H1 (cell line): ENCODE data around the gene IDI2. TPM values are rescaled to one million over a fixed set of nuclear protein-coding genes. Genes with fewer than 3 reads are reported as not detected.

Experiments
- ATF3 ChIP-seq: IDR thresholded peaks from 2 replicates; pipeline ENCODE4 v1.6.1; 2011; ENCODE audit warnings: low read depth, mild to moderate bottlenecking, low read length; ENCODE audit not compliant: insufficient read depth
- CBX8 ChIP-seq: fragments of 300-800, 300-1000 bp; sonication (generic); IDR thresholded peaks from 2 replicates; pipeline ENCODE4 v1.7.1; 2016; ENCODE audit warnings: low read depth, low read length, borderline replicate concordance
- CTCF ChIP-seq, 3 experiments: IDR thresholded peaks; 1 replicate in 2 of 3; 2 replicates in 1 of 3; pipeline versions ENCODE4 v1.5.1 to v1.6.1; 2011; ENCODE audit warnings: low read length in 3 of 3, mild to moderate bottlenecking in 3 of 3, inconsistent platforms in 2 of 3, low read depth in 1 of 3, moderate library complexity in 1 of 3; ENCODE audit not compliant: insufficient read depth in 1 of 3; ENCODE audit errors: control extremely low read depth in 1 of 3
- JUN ChIP-seq: IDR thresholded peaks from 2 replicates; pipeline ENCODE4 v1.6.1; 2011; ENCODE audit warnings: low read depth, mild to moderate bottlenecking, improper control_type of control experiment, low read length
- TCF12 ChIP-seq: IDR thresholded peaks from 2 replicates; pipeline ENCODE4 v1.6.1; 2011; ENCODE audit warnings: low read depth, mild to moderate bottlenecking, low read length
- polyA plus RNA-seq, 7 experiments: library from polyadenylated mRNA; depleted of rRNA in 3 of 7; stranded (reverse) in 5 of 7; unstranded in 2 of 7; fragments of >200 nt in 5 of 7; fragments of 200-250 nt in 2 of 7; gene quantifications; 1 replicate in 5 of 7; 2 replicates in 1 of 7; 4 replicates in 1 of 7; pipeline versions ENCODE4 v1.2.1 to v1.2.3, GENCODE V29; 2011 to 2013; ENCODE audit warnings: missing spikeins in 2 of 7, mixed read lengths in 2 of 7
- total RNA-seq: library from RNA; stranded (reverse); fragmentation: NEBNext Ultra II Directional; extraction: Animal tissue kit (Norgen Biotek cat#: 25700); gene quantifications from 2 replicates; pipeline ENCODE4 v1.2.1, GENCODE V29; 2021

Gene IDI2
- total and polyA plus RNA-seq, 2 of the 8 experiments (the other 6 are each of a cell fraction or from before 2014, with no cell fraction given) = not detected

GRCh38 chr10:983971-984655 is 41.5 kb downstream of the IDI2 start (continued):
- TF ChIP-seq ATF3 (no peak), JUN (no peak), CTCF (IDR thresholded peaks at IDR 0.05; ENCODE audit: control extremely low read depth in 1 of 3, insufficient read depth in 1 of 3, low read depth in 1 of 3, low read length in 3 of 3) (no peak), TCF12 (no peak), CBX8 (no peak)
